ENCODE measurements around the gene PPAT.

Gene PPAT

GRCh38 chr4:56410247-56411062, 25.0 kb downstream of the PPAT start:
- H3K27ac ChIP-seq (ENCODE audit: low read depth, low read length), result peak overlapping the region; percentile 91
- H3K27me3 ChIP-seq (ENCODE audit: control insufficient read depth, insufficient read depth, low read length), result no peaks in the 10 kb centered on the region
- H3K4me1 ChIP-seq (ENCODE audit: control insufficient read depth, insufficient read depth, low read length), result peaks cover 42% of the 10 kb centered on the region
- H3K4me3 ChIP-seq (ENCODE audit: low read depth, low read length), result peak overlapping the region; percentile 37
- peaks cover 23% of the 10 kb centered on the region for H3K36me3 ChIP-seq (ENCODE audit: control insufficient read depth, insufficient read depth, low read length)
- H3K9ac ChIP-seq (ENCODE audit: low read depth, low read length), result peak overlapping the region; percentile 60; the same call in 1 of the 2 replicates
- no peaks in the 10 kb centered on the region for H3K9me3 ChIP-seq (ENCODE audit: control insufficient read depth, insufficient read depth, low read length)

DNA sequence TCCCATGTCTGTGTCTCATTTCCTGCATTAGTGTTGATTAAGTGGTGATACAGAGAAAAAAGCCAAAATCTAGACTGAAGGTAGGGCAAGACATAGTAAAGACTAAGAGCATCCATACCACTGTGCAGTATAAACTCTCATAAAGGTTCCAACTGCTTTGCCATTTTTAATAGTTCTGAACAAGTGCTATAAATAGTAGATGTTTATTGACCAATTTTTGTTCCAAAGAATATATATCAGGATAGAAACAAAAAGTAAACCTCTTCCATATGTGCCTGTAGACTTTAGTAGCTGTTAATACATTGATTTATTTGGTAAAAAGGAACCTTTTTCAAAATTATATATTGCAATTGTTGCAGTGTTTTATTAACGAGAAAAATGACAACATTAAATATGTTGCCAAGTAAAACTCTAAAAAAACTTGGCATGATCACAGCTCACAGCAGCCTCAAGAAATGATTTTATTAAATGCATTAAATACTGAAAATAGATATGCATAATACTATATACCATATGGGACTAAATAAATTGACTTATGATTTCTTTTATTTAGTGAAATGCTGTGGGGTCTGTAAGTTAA, 25.8 kb downstream of the PPAT start:
- Histone ChIP-seq H3K9ac (ENCODE audit: low read depth, low read length) (no peak overlapping the region), H3K4me1 (ENCODE audit: control insufficient read depth, insufficient read depth, low read length) (peaks cover 40% of the 10 kb centered on the region), H3K27ac (ENCODE audit: low read depth, low read length) (peak overlapping the region; percentile 91), H3K4me3 (ENCODE audit: low read depth, low read length) (no peak overlapping the region), H3K36me3 (ENCODE audit: control insufficient read depth, insufficient read depth, low read length) (peaks cover 32% of the 10 kb centered on the region), H3K9me3 (ENCODE audit: control insufficient read depth, insufficient read depth, low read length) (no peaks in the 10 kb centered on the region), H3K27me3 (ENCODE audit: control insufficient read depth, insufficient read depth, low read length) (no peaks in the 10 kb centered on the region)

- Histone ChIP-seq H3K36me3 (ENCODE audit: control insufficient read depth, insufficient read depth, low read length) (peaks cover 38% of the 10 kb centered on the region), H3K4me3 (ENCODE audit: low read depth, low read length) (no peak overlapping the region), H3K27ac (ENCODE audit: low read depth, low read length) (no peak overlapping the region), H3K4me1 (ENCODE audit: control insufficient read depth, insufficient read depth, low read length) (peaks cover 34% of the 10 kb centered on the region), H3K9ac (ENCODE audit: low read depth, low read length) (no peak overlapping the region), H3K9me3 (ENCODE audit: control insufficient read depth, insufficient read depth, low read length) (no peaks in the 10 kb centered on the region), H3K27me3 (ENCODE audit: control insufficient read depth, insufficient read depth, low read length) (no peaks in the 10 kb centered on the region)
Measured at GRCh38 chr4:56408978-56409377, 26.4 kb downstream of the PPAT start.

- Histone ChIP-seq H3K4me1 (ENCODE audit: control insufficient read depth, insufficient read depth, low read length) (peaks cover 32% of the 10 kb centered on the region), H3K36me3 (ENCODE audit: control insufficient read depth, insufficient read depth, low read length) (peaks cover 64% of the 10 kb centered on the region), H3K9ac (ENCODE audit: low read depth, low read length) (no peak overlapping the region), H3K4me3 (ENCODE audit: low read depth, low read length) (no peak overlapping the region), H3K9me3 (ENCODE audit: control insufficient read depth, insufficient read depth, low read length) (no peaks in the 10 kb centered on the region), H3K27ac (ENCODE audit: low read depth, low read length) (no peak overlapping the region), H3K27me3 (ENCODE audit: control insufficient read depth, insufficient read depth, low read length) (no peaks in the 10 kb centered on the region)
Measured at GRCh38 chr4:56406151-56406550, 29.3 kb downstream of the PPAT start.

GRCh38 chr4:56405016-56405415, 30.4 kb downstream of the PPAT start:
- H3K27ac ChIP-seq (ENCODE audit: low read depth, low read length), result no peak overlapping the region
- H3K4me3 ChIP-seq (ENCODE audit: low read depth, low read length), result no peak overlapping the region

GRCh38 chr4:56400560-56400959, 34.9 kb downstream of the PPAT start:
- Histone ChIP-seq H3K9ac (ENCODE audit: low read depth, low read length) (no peak overlapping the region), H3K27ac (ENCODE audit: low read depth, low read length) (peak overlapping the region; percentile 71), H3K27me3 (ENCODE audit: control insufficient read depth, insufficient read depth, low read length) (no peaks in the 10 kb centered on the region), H3K4me1 (ENCODE audit: control insufficient read depth, insufficient read depth, low read length) (peaks cover 23% of the 10 kb centered on the region), H3K4me3 (ENCODE audit: low read depth, low read length) (peak overlapping the region; percentile 36; the same call in 1 of the 2 replicates), H3K36me3 (ENCODE audit: control insufficient read depth, insufficient read depth, low read length) (peaks cover 95% of the 10 kb centered on the region), H3K9me3 (ENCODE audit: control insufficient read depth, insufficient read depth, low read length) (no peaks in the 10 kb centered on the region)

More at GRCh38 chr4:56405016-56405415, 30.4 kb downstream of the PPAT start:
- H3K27me3 ChIP-seq (ENCODE audit: control insufficient read depth, insufficient read depth, low read length), result no peaks in the 10 kb centered on the region
- no peaks in the 10 kb centered on the region for H3K9me3 ChIP-seq (ENCODE audit: control insufficient read depth, insufficient read depth, low read length)
- no peak overlapping the region for H3K9ac ChIP-seq (ENCODE audit: low read depth, low read length)
- peaks cover 33% of the 10 kb centered on the region for H3K4me1 ChIP-seq (ENCODE audit: control insufficient read depth, insufficient read depth, low read length)
- H3K36me3 ChIP-seq (ENCODE audit: control insufficient read depth, insufficient read depth, low read length), result peaks cover 73% of the 10 kb centered on the region

DNA sequence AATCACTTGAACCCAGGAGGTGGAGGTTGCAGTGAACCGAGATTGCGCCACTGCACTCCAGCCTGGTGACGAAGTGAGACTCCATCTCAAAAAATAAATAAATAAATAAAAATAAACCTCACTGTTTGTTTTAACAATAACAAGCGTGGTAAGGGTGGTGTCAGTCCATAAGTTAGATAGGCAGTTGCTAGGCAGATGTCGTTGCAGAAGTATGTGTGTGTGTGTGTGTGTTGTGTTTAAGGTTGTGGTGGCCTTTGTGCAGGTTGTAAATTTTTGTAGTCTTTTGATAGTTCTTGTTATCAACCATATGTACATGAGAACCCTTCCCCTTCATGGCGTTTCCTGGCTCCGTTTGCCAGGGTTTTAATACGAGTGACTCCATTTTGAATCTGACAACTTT, 44.1 kb downstream of the PPAT start:
- no peak overlapping the region for H3K4me3 ChIP-seq (ENCODE audit: low read depth, low read length)
- H3K4me1 ChIP-seq (ENCODE audit: control insufficient read depth, insufficient read depth, low read length), result peaks cover 8% of the 10 kb centered on the region; the same call in 1 of the 2 replicates
- no peaks in the 10 kb centered on the region for H3K9me3 ChIP-seq (ENCODE audit: control insufficient read depth, insufficient read depth, low read length)
- no peaks in the 10 kb centered on the region for H3K27me3 ChIP-seq (ENCODE audit: control insufficient read depth, insufficient read depth, low read length)
- H3K27ac ChIP-seq (ENCODE audit: low read depth, low read length), result no peak overlapping the region
- no peak overlapping the region for H3K9ac ChIP-seq (ENCODE audit: low read depth, low read length)
- peaks cover 44% of the 10 kb centered on the region for H3K36me3 ChIP-seq (ENCODE audit: control insufficient read depth, insufficient read depth, low read length)

DNA sequence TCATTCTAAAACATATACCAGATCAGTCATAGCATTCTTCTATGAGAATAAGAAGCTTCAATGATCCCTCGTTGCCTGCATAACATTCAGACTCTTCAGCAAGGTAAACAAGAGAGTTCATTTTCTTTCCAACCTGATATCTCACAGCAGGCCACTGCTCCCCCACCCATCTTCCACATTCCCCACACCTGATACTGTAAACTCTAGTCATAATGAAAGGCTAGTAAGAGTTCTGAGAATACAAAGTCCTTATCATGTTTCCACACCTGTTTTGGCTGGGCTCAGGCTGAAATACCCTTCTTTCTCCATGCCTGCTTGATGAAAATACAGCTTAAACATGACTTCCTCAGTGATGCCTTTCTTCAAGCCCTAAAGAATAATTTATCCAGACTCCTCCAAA, 45.9 kb downstream of the PPAT start:
- H3K4me1 ChIP-seq (ENCODE audit: control insufficient read depth, insufficient read depth, low read length), result peaks cover 8% of the 10 kb centered on the region; the same call in 1 of the 2 replicates
- H3K9ac ChIP-seq (ENCODE audit: low read depth, low read length), result no peak overlapping the region
- no peak overlapping the region for H3K27ac ChIP-seq (ENCODE audit: low read depth, low read length)
- no peak overlapping the region for H3K4me3 ChIP-seq (ENCODE audit: low read depth, low read length)
- no peaks in the 10 kb centered on the region for H3K27me3 ChIP-seq (ENCODE audit: control insufficient read depth, insufficient read depth, low read length)
- peaks cover 27% of the 10 kb centered on the region for H3K36me3 ChIP-seq (ENCODE audit: control insufficient read depth, insufficient read depth, low read length)
- no peaks in the 10 kb centered on the region for H3K9me3 ChIP-seq (ENCODE audit: control insufficient read depth, insufficient read depth, low read length)

DNA sequence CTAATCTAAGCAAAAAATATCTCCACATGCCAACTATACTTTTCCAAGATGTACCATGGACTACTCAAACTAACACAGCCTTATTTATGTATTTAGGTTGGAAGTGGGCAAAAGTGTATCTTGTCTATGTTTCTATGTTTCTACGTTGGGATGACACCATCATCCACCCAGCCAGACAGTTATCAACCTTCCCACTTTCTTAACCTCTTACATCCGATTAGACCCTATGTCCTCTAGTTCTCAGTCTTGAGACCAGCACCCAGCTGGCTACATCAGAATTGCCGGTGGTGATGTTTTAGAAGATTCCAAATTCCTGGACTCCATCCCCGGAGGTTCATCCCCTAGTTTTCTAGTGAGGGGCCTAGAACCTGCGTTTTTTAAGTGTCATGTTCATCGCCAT, 47.1 kb downstream of the PPAT start:
- H3K9ac ChIP-seq (ENCODE audit: low read depth, low read length), result no peak overlapping the region
- H3K9me3 ChIP-seq (ENCODE audit: control insufficient read depth, insufficient read depth, low read length), result no peaks in the 10 kb centered on the region
- peaks cover 15% of the 10 kb centered on the region for H3K36me3 ChIP-seq (ENCODE audit: control insufficient read depth, insufficient read depth, low read length)
- H3K27me3 ChIP-seq (ENCODE audit: control insufficient read depth, insufficient read depth, low read length), result no peaks in the 10 kb centered on the region
- H3K4me3 ChIP-seq (ENCODE audit: low read depth, low read length), result peak overlapping the region; percentile 95
- H3K27ac ChIP-seq (ENCODE audit: low read depth, low read length), result no peak overlapping the region
- peaks cover 8% of the 10 kb centered on the region; the same call in 1 of the 2 replicates for H3K4me1 ChIP-seq (ENCODE audit: control insufficient read depth, insufficient read depth, low read length)

DNA sequence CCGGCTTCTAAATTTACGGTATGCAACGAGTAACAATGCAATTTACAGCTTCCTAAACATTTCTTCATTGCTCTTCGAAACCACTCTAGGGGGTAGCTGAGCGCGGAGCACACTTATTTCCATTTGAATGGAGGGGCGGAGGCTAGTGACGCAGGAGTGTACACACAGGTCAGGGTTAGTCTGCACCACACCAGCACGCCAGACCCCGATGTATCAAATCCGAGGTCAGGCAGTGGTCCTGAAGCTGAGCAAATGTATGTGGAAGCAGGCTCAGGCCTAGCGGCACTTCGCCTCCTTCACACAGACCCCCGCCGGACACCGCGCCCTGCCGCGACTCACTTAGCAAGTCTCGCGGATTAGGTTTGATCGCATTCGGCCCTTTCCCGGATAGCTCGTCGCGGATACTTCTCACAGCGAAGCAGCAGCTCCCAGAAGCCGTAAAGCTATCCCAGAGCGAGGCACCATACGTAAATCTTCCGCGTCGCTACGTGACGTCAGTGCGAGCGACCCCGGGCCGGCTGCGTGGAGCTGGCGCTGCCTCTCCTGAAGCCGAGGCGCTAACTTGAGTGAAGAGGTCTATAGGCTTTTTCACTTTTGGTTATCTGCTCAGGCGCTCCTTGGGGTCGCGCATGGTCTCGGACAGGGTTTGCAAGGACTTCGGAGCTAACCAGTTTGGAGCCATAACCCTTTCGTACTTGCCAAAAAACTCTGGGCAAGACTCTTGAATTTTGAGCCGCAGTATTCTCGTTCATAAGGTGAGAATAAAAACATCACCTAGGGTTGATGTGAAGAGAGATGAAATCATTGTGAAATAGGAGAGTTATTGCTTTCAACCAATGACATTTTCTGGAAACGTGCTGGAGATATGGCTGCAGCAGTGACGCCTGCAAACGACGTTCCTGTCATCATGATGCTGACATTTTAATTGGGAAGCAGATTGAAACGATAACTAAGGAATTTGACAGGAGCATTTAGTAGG, 48.1 kb downstream of the PPAT start, which contains the start of gene AASDH:
TSS of gene AASDH (minus strand) at position 469 of the 979 bp plus-strand sequence. CDS start 3,192 bp downstream, outside the sequence.
- Histone ChIP-seq H3K4me3 (ENCODE audit: low read depth, low read length) (peak within 1 kb of the TSS; percentile 95), H3K36me3 (ENCODE audit: control insufficient read depth, insufficient read depth, low read length) (peaks cover 5% of the 10 kb centered on the region; the same call in 1 of the 2 replicates), H3K27me3 (ENCODE audit: control insufficient read depth, insufficient read depth, low read length) (no peaks in the 10 kb centered on the region), H3K27ac (ENCODE audit: low read depth, low read length) (peak within 1 kb of the TSS; percentile 100), H3K4me1 (ENCODE audit: control insufficient read depth, insufficient read depth, low read length) (peaks cover 8% of the 10 kb centered on the region; the same call in 1 of the 2 replicates), H3K9me3 (ENCODE audit: control insufficient read depth, insufficient read depth, low read length) (no peaks in the 10 kb centered on the region), H3K9ac (ENCODE audit: low read depth, low read length) (peak within 1 kb of the TSS; percentile 93)

Data from HUES48 (cell line).